Measurements from ENCODE around the gene PICALM. TPM values are rescaled to one million over a fixed set of nuclear protein-coding genes. Genes with fewer than 3 reads are reported as not detected.

The PICALM gene, protein sequence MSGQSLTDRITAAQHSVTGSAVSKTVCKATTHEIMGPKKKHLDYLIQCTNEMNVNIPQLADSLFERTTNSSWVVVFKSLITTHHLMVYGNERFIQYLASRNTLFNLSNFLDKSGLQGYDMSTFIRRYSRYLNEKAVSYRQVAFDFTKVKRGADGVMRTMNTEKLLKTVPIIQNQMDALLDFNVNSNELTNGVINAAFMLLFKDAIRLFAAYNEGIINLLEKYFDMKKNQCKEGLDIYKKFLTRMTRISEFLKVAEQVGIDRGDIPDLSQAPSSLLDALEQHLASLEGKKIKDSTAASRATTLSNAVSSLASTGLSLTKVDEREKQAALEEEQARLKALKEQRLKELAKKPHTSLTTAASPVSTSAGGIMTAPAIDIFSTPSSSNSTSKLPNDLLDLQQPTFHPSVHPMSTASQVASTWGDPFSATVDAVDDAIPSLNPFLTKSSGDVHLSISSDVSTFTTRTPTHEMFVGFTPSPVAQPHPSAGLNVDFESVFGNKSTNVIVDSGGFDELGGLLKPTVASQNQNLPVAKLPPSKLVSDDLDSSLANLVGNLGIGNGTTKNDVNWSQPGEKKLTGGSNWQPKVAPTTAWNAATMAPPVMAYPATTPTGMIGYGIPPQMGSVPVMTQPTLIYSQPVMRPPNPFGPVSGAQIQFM
- total RNA-seq (ENCODE audit: unreplicated experiment) = 117 TPM
- long read RNA-seq, partial matches to known transcripts = 1 of 3 reads
- long read RNA-seq, other reads (novel, unspliced or antisense) = 2 of 3 reads

DNA sequence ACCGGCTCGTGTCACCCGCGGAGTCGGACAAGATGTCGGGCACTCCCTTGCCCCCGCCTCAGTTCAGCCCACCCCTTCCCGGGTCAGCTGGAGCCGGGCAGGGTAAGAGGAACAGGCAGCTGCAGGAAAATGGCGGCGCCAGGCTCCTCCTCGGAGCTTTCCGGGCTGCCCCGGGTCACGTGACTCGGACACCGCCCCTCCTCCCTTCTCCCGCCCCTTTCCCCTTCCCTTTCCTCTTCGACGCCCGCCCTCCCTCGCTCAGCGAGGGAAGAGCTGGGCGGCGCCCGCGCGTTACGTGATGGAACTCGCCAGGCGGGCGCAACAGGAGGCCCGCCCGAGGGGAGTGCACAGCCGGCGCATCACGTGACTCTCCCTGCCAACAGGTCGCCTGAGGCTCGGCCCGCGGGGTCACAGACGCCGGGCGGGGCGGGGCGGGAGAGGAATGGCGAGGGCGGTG lies at the start of gene PICALM:
Gene PICALM (minus strand): TSS at position 134 of the 457 bp plus-strand sequence. CDS start 304 bp downstream, outside the sequence.
- H3K27me3 Mint-ChIP-seq (ENCODE audit: unreplicated experiment) = peaks cover 14% of the 10 kb centered on the region
- DNase-seq = peak; percentile 99

DNA sequence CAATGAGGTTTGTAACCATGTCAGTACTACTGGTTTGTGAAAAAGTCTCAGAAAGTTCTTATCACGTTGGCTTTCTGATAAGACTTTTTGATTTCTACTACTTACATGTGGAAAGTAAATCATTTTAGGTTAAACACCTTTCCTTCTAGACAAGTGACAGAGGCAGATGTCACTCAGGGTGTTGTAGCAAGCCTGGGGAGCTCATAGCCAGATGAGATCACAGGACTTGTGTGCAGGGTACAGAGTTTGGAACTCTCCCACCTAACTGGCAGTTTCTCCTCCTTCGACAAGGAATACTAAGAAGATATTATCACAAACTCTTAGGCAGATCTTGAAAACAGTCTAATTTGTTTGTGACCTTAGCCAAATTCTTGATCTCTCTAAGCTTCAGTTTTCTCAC lies 49.4 kb upstream of the PICALM start:
- H3K27me3 Mint-ChIP-seq (ENCODE audit: unreplicated experiment) = peaks cover 1% of the 10 kb centered on the region
- TF ChIP-seq, protein P1, sequence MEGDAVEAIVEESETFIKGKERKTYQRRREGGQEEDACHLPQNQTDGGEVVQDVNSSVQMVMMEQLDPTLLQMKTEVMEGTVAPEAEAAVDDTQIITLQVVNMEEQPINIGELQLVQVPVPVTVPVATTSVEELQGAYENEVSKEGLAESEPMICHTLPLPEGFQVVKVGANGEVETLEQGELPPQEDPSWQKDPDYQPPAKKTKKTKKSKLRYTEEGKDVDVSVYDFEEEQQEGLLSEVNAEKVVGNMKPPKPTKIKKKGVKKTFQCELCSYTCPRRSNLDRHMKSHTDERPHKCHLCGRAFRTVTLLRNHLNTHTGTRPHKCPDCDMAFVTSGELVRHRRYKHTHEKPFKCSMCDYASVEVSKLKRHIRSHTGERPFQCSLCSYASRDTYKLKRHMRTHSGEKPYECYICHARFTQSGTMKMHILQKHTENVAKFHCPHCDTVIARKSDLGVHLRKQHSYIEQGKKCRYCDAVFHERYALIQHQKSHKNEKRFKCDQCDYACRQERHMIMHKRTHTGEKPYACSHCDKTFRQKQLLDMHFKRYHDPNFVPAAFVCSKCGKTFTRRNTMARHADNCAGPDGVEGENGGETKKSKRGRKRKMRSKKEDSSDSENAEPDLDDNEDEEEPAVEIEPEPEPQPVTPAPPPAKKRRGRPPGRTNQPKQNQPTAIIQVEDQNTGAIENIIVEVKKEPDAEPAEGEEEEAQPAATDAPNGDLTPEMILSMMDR (IDR thresholded peaks at IDR 0.05; ENCODE audit: partially characterized antibody, unreplicated experiment) = no peak
- no peaks in the 10 kb centered on the region for H3K4me1 Mint-ChIP-seq (ENCODE audit: low read depth, unreplicated experiment)
- H3K27ac Mint-ChIP-seq (ENCODE audit: unreplicated experiment) = no peak overlapping the region
- H3K36me3 Mint-ChIP-seq (ENCODE audit: unreplicated experiment) = no peaks in the 10 kb centered on the region
- H3K9me3 Mint-ChIP-seq (ENCODE audit: unreplicated experiment) = no peaks in the 10 kb centered on the region
- DNase-seq = no peak
- H3K4me3 Mint-ChIP-seq (ENCODE audit: unreplicated experiment) = no peak overlapping the region

More for the DNA sequence above, at the start of gene PICALM:
- H3K4me3 Mint-ChIP-seq (ENCODE audit: unreplicated experiment) = peak within 1 kb of the TSS; percentile 100
- H3K36me3 Mint-ChIP-seq (ENCODE audit: unreplicated experiment) = no peaks in the 10 kb centered on the region
- H3K9me3 Mint-ChIP-seq (ENCODE audit: unreplicated experiment) = peaks cover 10% of the 10 kb centered on the region
- H3K4me1 Mint-ChIP-seq (ENCODE audit: low read depth, unreplicated experiment) = peaks cover 25% of the 10 kb centered on the region
- TF ChIP-seq, protein P1 (IDR thresholded peaks at IDR 0.05; ENCODE audit: partially characterized antibody, unreplicated experiment) = no peak
- peak within 1 kb of the TSS; percentile 100 for H3K27ac Mint-ChIP-seq (ENCODE audit: unreplicated experiment)

DNA sequence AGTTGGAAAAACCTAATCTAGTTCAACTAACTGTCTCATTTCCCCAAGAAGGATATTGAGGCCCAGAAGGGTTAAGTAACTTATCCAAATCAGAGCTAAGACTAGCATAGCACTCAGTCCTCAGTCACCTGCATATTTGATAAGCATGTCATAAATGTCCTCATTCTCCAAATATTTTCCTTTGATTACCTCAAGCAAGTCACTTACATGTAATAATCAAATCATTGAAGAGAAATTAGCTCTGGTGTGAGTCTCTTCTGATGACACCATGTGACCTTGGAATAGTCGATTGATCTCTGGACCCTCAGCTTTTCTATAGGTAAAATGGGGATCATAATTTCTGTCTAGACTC lies 48.8 kb upstream of the PICALM start:
- no peak for DNase-seq
- Mint-ChIP-seq H3K27me3 (ENCODE audit: unreplicated experiment) (peaks cover 1% of the 10 kb centered on the region), H3K36me3 (ENCODE audit: unreplicated experiment) (no peaks in the 10 kb centered on the region), H3K27ac (ENCODE audit: unreplicated experiment) (no peak overlapping the region), H3K9me3 (ENCODE audit: unreplicated experiment) (no peaks in the 10 kb centered on the region), H3K4me1 (ENCODE audit: low read depth, unreplicated experiment) (no peaks in the 10 kb centered on the region), H3K4me3 (ENCODE audit: unreplicated experiment) (no peak overlapping the region)
- TF ChIP-seq, protein P1 (IDR thresholded peaks at IDR 0.05; ENCODE audit: partially characterized antibody, unreplicated experiment) = no peak

DNA sequence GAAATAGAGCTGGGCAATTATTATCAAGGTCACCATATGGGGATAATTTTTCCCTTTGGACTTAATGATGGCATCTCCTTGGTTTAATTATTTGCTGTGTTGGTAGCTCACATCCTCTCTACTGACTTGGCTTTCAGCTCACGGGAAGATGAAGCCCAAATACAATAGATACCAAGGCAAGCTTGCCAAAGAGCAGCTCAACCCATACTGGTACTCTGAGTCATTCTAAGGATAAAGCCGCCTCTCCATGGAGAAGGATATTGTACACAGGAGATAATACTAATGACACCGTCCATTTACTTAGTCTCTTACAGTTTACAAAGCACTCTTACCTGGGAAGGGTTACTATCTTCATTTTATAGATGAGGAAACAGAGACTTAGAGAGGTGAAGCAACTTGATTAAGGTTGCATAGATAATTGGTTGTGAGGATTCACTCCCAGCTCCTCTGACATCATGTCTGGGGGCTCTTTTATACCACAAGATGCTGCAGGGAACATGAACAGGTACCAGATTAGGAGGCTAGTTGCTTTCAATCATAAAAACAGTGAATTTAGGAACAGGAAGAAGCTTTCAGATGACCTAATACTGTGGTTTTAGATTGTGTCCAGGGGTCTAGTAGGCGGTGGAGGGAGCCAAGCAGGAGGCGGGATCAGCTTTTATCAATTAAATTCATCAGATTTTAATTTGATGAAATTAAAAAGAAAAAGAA lies 48.3 kb upstream of the PICALM start:
- no peak for DNase-seq
- Mint-ChIP-seq H3K27ac (ENCODE audit: unreplicated experiment) (no peak overlapping the region), H3K27me3 (ENCODE audit: unreplicated experiment) (peaks cover 1% of the 10 kb centered on the region), H3K4me3 (ENCODE audit: unreplicated experiment) (no peak overlapping the region), H3K36me3 (ENCODE audit: unreplicated experiment) (peaks cover 2% of the 10 kb centered on the region), H3K9me3 (ENCODE audit: unreplicated experiment) (no peaks in the 10 kb centered on the region), H3K4me1 (ENCODE audit: low read depth, unreplicated experiment) (no peaks in the 10 kb centered on the region)
- TF ChIP-seq, protein P1 (IDR thresholded peaks at IDR 0.05; ENCODE audit: partially characterized antibody, unreplicated experiment) = no peak

Data from glutamatergic neuron (in vitro differentiated cells).